Colonic mucosa (tissue), 4 donors: ENCODE measurements around the gene FAM149A. TPM values are rescaled to one million over a fixed set of nuclear protein-coding genes. Genes with fewer than 3 reads are reported as not detected.

Experiments
- DNase-seq: peaks from one replicate; pipeline ENCODE4 v3.0.0-alpha.2; 2020
- H3K27ac ChIP-seq: fragments of 200-600 bp; one replicate; pipeline ENCODE4 v1.8.0; 2021
- H3K27me3 ChIP-seq: fragments of 200-600 bp; one replicate; pipeline ENCODE4 v1.8.0; 2021
- H3K36me3 ChIP-seq: fragments of 200-600 bp; one replicate; pipeline ENCODE4 v1.8.0; 2021
- H3K4me1 ChIP-seq: fragments of 200-600 bp; one replicate; pipeline ENCODE4 v1.8.0; 2021; ENCODE audit warnings: mild to moderate bottlenecking
- H3K4me3 ChIP-seq: fragments of 200-600 bp; one replicate; pipeline ENCODE4 v1.8.0; 2021
- H3K9ac ChIP-seq, 2 donors: one replicate each; pipeline ENCODE4 v1.7.0; 2013; ENCODE audit warnings: control low read depth in 2 of 2, low read depth in 2 of 2, low read length in 2 of 2
- H3K9me3 ChIP-seq: fragments of 200-600 bp; one replicate; pipeline ENCODE4 v1.8.0; 2021
- CTCF ChIP-seq: fragments of 200-600 bp; IDR thresholded peaks from one replicate; pipeline ENCODE4 v1.8.0; 2022; ENCODE audit warnings: antibody characterized with exemption, mild to moderate bottlenecking
- intact Hi-C: fragments of 100-400 bp; cut with DNase I; formaldehyde crosslinking; loops from one replicate; pipeline ENCODE4 v1.14.1; 2022
- total RNA-seq, 2 donors: library from RNA; stranded (reverse); fragmentation: NEBNext Ultra II Directional in 1 of 2; extraction: Animal tissue kit (Norgen Biotek cat#: 25700) in 1 of 2; gene quantifications; one replicate each; pipeline ENCODE4 v1.2.1, GENCODE V29; 2021
- donor health status: healthy.
- donor health status: DM: no; HTN: no; CAD: no.
- donor health status: DM: no; HTN: no; CAD: no.

FAM149A gene
- 10 to 100 TPM; 13.8 to 16.6 TPM for total RNA-seq

- intact Hi-C loops, result no loop called here
- peak; percentile 84 for DNase-seq
- Histone ChIP-seq H3K9ac (peak within 1 kb of the TSS; percentile 81 to 90), H3K27ac (peak within 1 kb of the TSS; percentile 34), H3K9me3 (no peaks in the 10 kb centered on the region), H3K4me1 (no peaks in the 10 kb centered on the region), H3K36me3 (no peaks in the 10 kb centered on the region), H3K4me3 (peak within 1 kb of the TSS; percentile 76), H3K27me3 (no peaks in the 10 kb centered on the region)
- no peak for TF ChIP-seq CTCF
These were observed at the start of gene FAM149A for GRCh38 chr4:186104114-186104889. Gene FAM149A (plus strand): TSS chr4:186104704.

- H3K36me3 ChIP-seq, result no peaks in the 10 kb centered on the region
- DNase-seq, result no peak
- H3K9me3 ChIP-seq, result no peaks in the 10 kb centered on the region
- H3K27ac ChIP-seq, result no peak overlapping the region
- no peaks in the 10 kb centered on the region for H3K4me1 ChIP-seq
- no peaks in the 10 kb centered on the region for H3K27me3 ChIP-seq
- intact Hi-C loops, result no loop called here
- H3K4me3 ChIP-seq, result no peak overlapping the region
- H3K9ac ChIP-seq, result no peak overlapping the region
- no peak for TF ChIP-seq CTCF
These were observed 46.1 kb upstream of the FAM149A start for GRCh38 chr4:186058253-186058979.

GRCh38 chr4:186058980-186059316 is 45.6 kb upstream of the FAM149A start:
- DNase-seq, result no peak
- Histone ChIP-seq H3K4me1 (no peaks in the 10 kb centered on the region), H3K27me3 (no peaks in the 10 kb centered on the region), H3K4me3 (no peak overlapping the region), H3K36me3 (no peaks in the 10 kb centered on the region), H3K9ac (no peak overlapping the region), H3K9me3 (no peaks in the 10 kb centered on the region), H3K27ac (no peak overlapping the region)
- intact Hi-C loops, result no loop called here
- no peak for TF ChIP-seq CTCF

- no peaks in the 10 kb centered on the region for H3K4me1 ChIP-seq
- no peak for DNase-seq
- no peaks in the 10 kb centered on the region for H3K36me3 ChIP-seq
- TF ChIP-seq CTCF, result no peak
- no peaks in the 10 kb centered on the region for H3K9me3 ChIP-seq
- no peak overlapping the region for H3K9ac ChIP-seq
- H3K27ac ChIP-seq, result no peak overlapping the region
- intact Hi-C loops, result no loop called here
- H3K4me3 ChIP-seq, result no peak overlapping the region
- H3K27me3 ChIP-seq, result no peaks in the 10 kb centered on the region
These were observed 42.6 kb upstream of the FAM149A start for GRCh38 chr4:186061921-186062320.

DNA sequence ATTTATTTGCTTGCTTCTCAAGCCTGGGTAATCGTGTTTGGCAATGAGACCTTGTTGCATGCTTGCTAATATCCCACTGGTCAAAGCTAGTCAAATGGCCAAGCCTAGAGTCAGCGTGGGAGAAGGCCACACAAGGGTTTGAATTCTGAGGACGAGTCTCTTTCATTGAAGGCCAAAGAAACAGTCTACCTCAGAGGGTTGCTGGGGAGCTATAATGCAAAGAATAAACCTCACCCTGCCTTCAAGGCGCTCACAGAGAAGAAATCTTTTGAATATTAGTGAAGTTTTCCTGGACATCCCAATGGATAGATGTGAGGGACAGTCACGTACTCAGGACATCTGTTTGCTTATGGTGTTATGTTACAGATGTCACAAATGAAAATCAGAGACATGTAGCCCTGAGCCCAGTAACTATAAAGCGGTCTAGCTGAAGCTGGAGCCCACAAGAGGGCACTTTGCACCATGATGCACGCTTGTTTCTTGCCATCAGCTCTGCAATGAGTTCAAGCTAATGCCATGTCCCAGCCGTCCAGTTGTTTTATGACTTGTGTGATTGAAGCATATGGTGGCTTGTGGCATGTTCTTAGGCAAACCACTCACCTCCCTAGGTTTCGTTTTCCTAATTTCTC is 36.6 kb upstream of the FAM149A start:
- TF ChIP-seq CTCF, result peak; percentile 49
- intact Hi-C loops, result loop anchor here (5.0 kb wide), 1 partner anchor 69 kb away; no protein-coding TSS in a partner anchor
- Histone ChIP-seq H3K27ac (peak overlapping the region; percentile 58), H3K4me1 (no peaks in the 10 kb centered on the region), H3K9ac (peak overlapping the region in 1 of 2 donors; percentile 72), H3K9me3 (no peaks in the 10 kb centered on the region), H3K36me3 (no peaks in the 10 kb centered on the region), H3K4me3 (peak overlapping the region; percentile 36), H3K27me3 (no peaks in the 10 kb centered on the region)
- DNase-seq, result peak; percentile 66
